GM12878 (cell line): ENCODE data around the gene CSTPP1. TPM values are rescaled to one million over a fixed set of nuclear protein-coding genes. Genes with fewer than 3 reads are reported as not detected.
A peak's percentile ranks its signal among the peaks of the same experiment; 100 is the strongest.

Experiments used
- ATAC-seq: fragments of 200-7000 bp; cut with Tn5 transposase; 3 replicates; pipeline ENCODE4 v1.9.1; 2020; ENCODE audit warnings: mild to moderate bottlenecking, moderate library complexity
- BruUV-seq: library from RNA; stranded (reverse); fragments of 400-500 nt; replicated peaks from 2 replicates; lab custom pipeline; 2021; lab: Mats Ljungman, UMichigan
- CTCF ChIA-PET: fragments of 300-600 bp; sonication (Branson Sonifier 250); formaldehyde crosslinking; extraction: SDS; loops from one replicate; lab custom pipeline; 2021; ENCODE audit warnings: inconsistent platforms; lab: Yijun Ruan, JAX
- POLR2A ChIA-PET: fragments of 350-600 bp; formaldehyde crosslinking; extraction: SDS; loops from one replicate; lab custom pipeline; 2021; ENCODE audit warnings: inconsistent platforms; lab: Charles Lee
- RAD21 ChIA-PET: fragments of 300-600 bp; sonication (Branson Sonifier 250); formaldehyde crosslinking; loops from one replicate; lab custom pipeline; 2023; ENCODE audit warnings: antibody characterized with exemption; ENCODE audit not compliant: unreplicated experiment; lab: Charles Lee
- SMC1A ChIA-PET: fragments of 300-600 bp; sonication (Branson Sonifier 250); formaldehyde crosslinking; loops from one replicate; lab custom pipeline; 2023; ENCODE audit not compliant: unreplicated experiment, uncharacterized antibody; lab: Charles Lee
- DNase-seq: peaks from one replicate; pipeline ENCODE4 v3.0.0-alpha.2; 2011; ENCODE audit warnings: low read depth, low spot score
- FAIRE-seq: peaks from 3 replicates; lab custom pipeline; 2011; peaks lifted over from hg19 to GRCh38; lab: Jason Lieb, UNC
- H2AFZ ChIP-seq: 2 replicates; pipeline ENCODE4 v1.6.0; 2011; ENCODE audit warnings: low read depth, low read length, control low read depth; ENCODE audit not compliant: control insufficient read depth
- H3K27ac ChIP-seq: 2 replicates; pipeline ENCODE4 v1.5.1; 2011; ENCODE audit warnings: control low read depth; ENCODE audit not compliant: control insufficient read depth, insufficient read depth
- H3K27me3 ChIP-seq, 2 experiments: replicated peaks in 1 of 2; 2 replicates each; pipeline versions ENCODE4 v1.6.0 to v1.6.1; 2011; ENCODE audit warnings: low read length in 1 of 2; ENCODE audit not compliant: control insufficient read depth in 2 of 2, insufficient read depth in 2 of 2
- H3K36me3 ChIP-seq, 2 experiments: 2 replicates each; pipeline ENCODE4 v1.5.1; 2011; ENCODE audit warnings: low read length in 1 of 2; ENCODE audit not compliant: control insufficient read depth in 2 of 2, insufficient read depth in 2 of 2
- H3K4me1 ChIP-seq: 2 replicates; pipeline ENCODE4 v1.6.1; 2011; ENCODE audit warnings: mild to moderate bottlenecking, low read length, moderate library complexity, mixed read lengths; ENCODE audit not compliant: control insufficient read depth, insufficient read depth
- H3K4me2 ChIP-seq: 2 replicates; pipeline ENCODE4 v1.6.0; 2011; ENCODE audit warnings: control low read depth; ENCODE audit not compliant: control insufficient read depth, insufficient read depth
- H3K4me3 ChIP-seq: fragments of 200-600 bp; sonication (generic); 2 replicates; pipeline ENCODE4 v1.5.1; 2016
- H3K79me2 ChIP-seq: 2 replicates; pipeline ENCODE4 v1.6.0; 2011; ENCODE audit warnings: low read length; ENCODE audit not compliant: control insufficient read depth, insufficient read depth
- H3K9ac ChIP-seq: 2 replicates; pipeline ENCODE4 v1.8.0; 2011; ENCODE audit warnings: low read length, control low read depth, mixed read lengths; ENCODE audit not compliant: control insufficient read depth, insufficient read depth
- H3K9me3 ChIP-seq: replicated peaks from 3 replicates; pipeline ENCODE4 v1.5.1; 2011; ENCODE audit warnings: mild to moderate bottlenecking, low read length; ENCODE audit not compliant: control insufficient read depth, insufficient read depth
- H4K20me1 ChIP-seq: 2 replicates; pipeline ENCODE4 v1.6.0; 2011; ENCODE audit not compliant: control insufficient read depth, insufficient read depth
- BCL11A ChIP-seq: IDR thresholded peaks from 2 replicates; pipeline ENCODE4 v1.6.1; 2011; ENCODE audit warnings: low read depth, low read length
- CTCF ChIP-seq, 3 experiments: IDR thresholded peaks in 2 of 3; conservative IDR thresholded peaks in 1 of 3; 2 replicates each; pipeline ENCODE4 v1.5.1; 2011; ENCODE audit warnings: low read depth in 3 of 3, low read length in 3 of 3, mild to moderate bottlenecking in 3 of 3, control low read depth in 2 of 3, moderate library complexity in 2 of 3, inconsistent platforms in 1 of 3, mixed read lengths in 1 of 3; ENCODE audit not compliant: control insufficient read depth in 2 of 3, insufficient read depth in 1 of 3; ENCODE audit errors: extremely low read depth in 1 of 3
- EP300 ChIP-seq, 2 experiments: fragments of 150-350 bp in 1 of 2; IDR thresholded peaks; 2 replicates each; pipeline ENCODE4 v1.6.1; 2011 to 2012; ENCODE audit warnings: low read depth in 2 of 2, low read length in 2 of 2, borderline replicate concordance in 1 of 2, improper control_type of control experiment in 1 of 2, inconsistent platforms in 1 of 2; ENCODE audit not compliant: control insufficient read depth in 1 of 2
- GABPA ChIP-seq: IDR thresholded peaks from 2 replicates; pipeline ENCODE4 v1.6.1; 2014; ENCODE audit warnings: antibody characterized with exemption, low read depth, mild to moderate bottlenecking, inconsistent platforms
- HDAC2 ChIP-seq: fragments of 200-600 bp; sonication (generic); IDR thresholded peaks from 2 replicates; pipeline ENCODE4 v1.6.1; 2017
- MEF2A ChIP-seq: IDR thresholded peaks from 2 replicates; pipeline ENCODE4 v1.6.1; 2011; ENCODE audit warnings: low read depth, mild to moderate bottlenecking, low read length, moderate library complexity; ENCODE audit not compliant: insufficient read depth
- MEF2B ChIP-seq: fragments of 450-650 bp; IDR thresholded peaks from 2 replicates; pipeline ENCODE4 v1.6.1; 2018; ENCODE audit warnings: mild to moderate bottlenecking, moderate library complexity; ENCODE audit not compliant: partially characterized antibody, poor library complexity, severe bottlenecking
- MXI1 ChIP-seq: fragments of 150-350 bp; IDR thresholded peaks from 2 replicates; pipeline ENCODE4 v1.6.1; 2011; ENCODE audit warnings: low read depth, mild to moderate bottlenecking, inconsistent platforms, low read length, improper control_type of control experiment
- NFXL1 ChIP-seq: fragments of 450-650 bp; IDR thresholded peaks from 2 replicates; pipeline ENCODE4 v1.6.1; 2017; ENCODE audit warnings: antibody characterized with exemption, mild to moderate bottlenecking, borderline replicate concordance
- NR2C1 ChIP-seq: fragments of 450-650 bp; IDR thresholded peaks from 2 replicates; pipeline ENCODE4 v1.6.1; 2017; ENCODE audit warnings: antibody characterized with exemption, mild to moderate bottlenecking, moderate library complexity
- NR2C2 ChIP-seq: IDR thresholded peaks from 2 replicates; pipeline ENCODE4 v1.6.1; 2011; ENCODE audit warnings: borderline replicate concordance, low read depth; ENCODE audit not compliant: control insufficient read depth, insufficient read length
- NRF1 ChIP-seq: conservative IDR thresholded peaks from 2 replicates; pipeline ENCODE4 v1.6.1; 2011; ENCODE audit warnings: mild to moderate bottlenecking, low read depth, low read length, improper control_type of control experiment
- PBX3 ChIP-seq: IDR thresholded peaks from 2 replicates; pipeline ENCODE4 v1.6.1; 2011; ENCODE audit warnings: mild to moderate bottlenecking, low read depth, low read length, moderate library complexity; ENCODE audit not compliant: insufficient replicate concordance
- RAD21 ChIP-seq: IDR thresholded peaks from 2 replicates; pipeline ENCODE4 v1.6.1; 2011; ENCODE audit warnings: mild to moderate bottlenecking, low read depth, low read length, moderate library complexity; ENCODE audit not compliant: insufficient read depth
- RUNX3 ChIP-seq: IDR thresholded peaks from 2 replicates; pipeline ENCODE4 v1.6.1; 2012; ENCODE audit warnings: low read length, inconsistent platforms
- SMC3 ChIP-seq: IDR thresholded peaks from 2 replicates; pipeline ENCODE4 v1.6.1; 2011; ENCODE audit warnings: low read length, improper control_type of control experiment, borderline replicate concordance
- YY1 ChIP-seq: IDR thresholded peaks from 2 replicates; pipeline ENCODE4 v1.6.1; 2011; ENCODE audit warnings: low read depth, mild to moderate bottlenecking, low read length
- WGBS: methylation state at CpG from one replicate; pipeline ENCODE4 v1.1.6; 2016; ENCODE audit warnings: low lambda C conversion rate; ENCODE audit not compliant: insufficient replicate concordance, insufficient coverage; ENCODE audit errors: missing lambda C conversion rate; 5-methylcytosine and 5-hydroxymethylcytosine counted together
- in situ Hi-C: fragments of 300-500 bp; cut with MboI; formaldehyde crosslinking; loops from 9 replicates; pipeline ENCODE4 v1.14.3; 2018; ENCODE audit warnings: mixed read lengths
- intact Hi-C: fragments of 100-400 bp; cut with micrococcal nuclease; formaldehyde crosslinking; loops from one replicate; pipeline ENCODE4 v1.14.2; 2022; ENCODE audit not compliant: unreplicated experiment
- polyA plus RNA-seq, 11 experiments: library from polyadenylated mRNA; depleted of rRNA in 4 of 11; unstranded in 6 of 11; stranded (reverse) in 5 of 11; fragments of >200 nt; fragmentation: Nextera tagmentation in 4 of 11; fragmentation: Illumina TruSeq in 1 of 11; extraction: Ambion mirVana in 4 of 11; extraction: Trizol in 1 of 11; gene quantifications; 1 replicate in 1 of 11; 2 replicates in 10 of 11; pipeline versions ENCODE4 v1.2.1 to v1.2.3, GENCODE V29; 2011 to 2016; ENCODE audit warnings: inconsistent platforms in 2 of 11, missing spikeins in 2 of 11, low read depth in 1 of 11
- total RNA-seq, 4 experiments: library from RNA; depleted of rRNA in 3 of 4; stranded (reverse); fragments of >200 nt in 3 of 4; fragmentation: Illumina TruSeq in 1 of 4; extraction: Trizol in 1 of 4; gene quantifications; 2 replicates each; pipeline versions ENCODE4 v1.2.1 to v1.2.3, GENCODE V29; 2013 to 2021
- TF ChIP-seq, protein P1 (sequence below): fragments of 150-350 bp; IDR thresholded peaks from 2 replicates; pipeline ENCODE4 v1.6.1; 2014; ENCODE audit warnings: mild to moderate bottlenecking, low read depth, low read length

CSTPP1 gene
- total and polyA plus RNA-seq, 10 of the 15 experiments (the other 5 are each of a cell fraction or from before 2014, with no cell fraction given): 7.1 to 23.4 (median 17.5) TPM

DNA sequence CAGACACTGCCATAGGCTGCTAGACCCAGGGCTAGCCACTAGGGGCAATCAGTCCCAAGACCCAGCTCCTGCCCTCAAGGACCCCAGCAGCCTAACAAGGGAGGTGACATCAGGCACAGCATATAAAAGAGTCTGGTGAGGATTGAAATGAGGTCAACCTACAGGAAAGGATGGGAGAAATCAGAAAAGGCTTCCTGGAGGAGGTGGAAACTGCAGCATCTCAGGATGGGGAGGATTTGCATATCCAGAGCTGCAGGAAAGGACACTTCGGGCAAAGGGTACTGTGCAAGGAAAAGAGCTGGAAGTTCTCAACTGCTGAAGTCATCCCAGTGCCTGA, 243.1 kb downstream of the CSTPP1 start:
- no TSS peak for BruUV-seq
- intact Hi-C loops (loop anchor here (5.0 to 10.0 kb wide), 3 partner anchors 168 to 665 kb away; partner anchors contain the start of genes NUP160 and PSMC3), in situ Hi-C loops (loop anchor here (5.0 kb wide), 1 partner anchor 243 kb away; no protein-coding TSS in a partner anchor)
- Histone ChIP-seq H3K4me1 (peaks cover 14% of the 10 kb centered on the region), H4K20me1 (no peaks in the 10 kb centered on the region), H3K27ac (no peak overlapping the region), H3K9me3 (no peaks in the 10 kb centered on the region), H3K4me3 (no peak overlapping the region), H2AFZ (no peak overlapping the region), H3K79me2 (peaks cover 21% of the 10 kb centered on the region), H3K9ac (no peak overlapping the region), H3K36me3 (peaks cover 0 to 4% of the 10 kb centered on the region in 2 experiments; a peak in 1 of 4 replicates), H3K27me3 (no peaks in the 10 kb centered on the region), H3K4me2 (no peak overlapping the region)
- RAD21 ChIA-PET: interaction anchor here (0.6 to 3.7 kb wide), 5 partner anchors 35 to 446 kb away, joined by 3 to 29 read pairs (median 3); partner anchors contain the start of genes ACP2 and DDB2
- FAIRE-seq (peak; percentile 84), DNase-seq (peak; percentile 9), ATAC-seq (peak; percentile 44)
- TF ChIP-seq BCL11A (no peak), SMC3 (peak; percentile 32; the same call in 1 of the 2 replicates), NR2C2 (no peak), EP300 (IDR thresholded peaks at IDR 0.05; ENCODE audit: borderline replicate concordance in 1 of 2, control insufficient read depth in 1 of 2, low read depth in 2 of 2, low read length in 2 of 2) (no peak), CTCF (IDR thresholded peaks at IDR 0.05 in 2 of 3, conservative IDR thresholded peaks at IDR 0.05 in 1 of 3; ENCODE audit: control insufficient read depth in 2 of 3, extremely low read depth in 1 of 3, insufficient read depth in 1 of 3, low read depth in 3 of 3, low read length in 3 of 3) (peak; percentile 66 to 82 (median 79)), GABPA (no peak), MEF2A (no peak), MEF2B (no peak), YY1 (peak; percentile 24; the same call in 1 of the 2 replicates), PBX3 (no peak), NRF1 (no peak), NR2C1 (no peak), NFXL1 (no peak), MXI1 (no peak), HDAC2 (no peak), RUNX3 (no peak), RAD21 (peak; percentile 69)
- TF ChIP-seq, protein P1, sequence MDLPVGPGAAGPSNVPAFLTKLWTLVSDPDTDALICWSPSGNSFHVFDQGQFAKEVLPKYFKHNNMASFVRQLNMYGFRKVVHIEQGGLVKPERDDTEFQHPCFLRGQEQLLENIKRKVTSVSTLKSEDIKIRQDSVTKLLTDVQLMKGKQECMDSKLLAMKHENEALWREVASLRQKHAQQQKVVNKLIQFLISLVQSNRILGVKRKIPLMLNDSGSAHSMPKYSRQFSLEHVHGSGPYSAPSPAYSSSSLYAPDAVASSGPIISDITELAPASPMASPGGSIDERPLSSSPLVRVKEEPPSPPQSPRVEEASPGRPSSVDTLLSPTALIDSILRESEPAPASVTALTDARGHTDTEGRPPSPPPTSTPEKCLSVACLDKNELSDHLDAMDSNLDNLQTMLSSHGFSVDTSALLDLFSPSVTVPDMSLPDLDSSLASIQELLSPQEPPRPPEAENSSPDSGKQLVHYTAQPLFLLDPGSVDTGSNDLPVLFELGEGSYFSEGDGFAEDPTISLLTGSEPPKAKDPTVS: no peak
- CTCF ChIA-PET: interaction anchor here (0.7 to 6.6 kb wide), 17 partner anchors 8 to 518 kb away, joined by 3 to 88 read pairs (median 5); partner anchors contain the start of genes ACP2, DDB2, NR1H3 and PACSIN3
- WGBS: 91% methylated on average over 1 of the region's 1 CpG
- SMC1A ChIA-PET: interaction anchor here (0.8 to 5.1 kb wide), 6 partner anchors 26 to 232 kb away, joined by 3 to 35 read pairs (median 4); partner anchors contain the start of genes ACP2 and DDB2
- POLR2A ChIA-PET: interaction anchor here (0.5 kb wide), 1 partner anchor 10 kb away, joined by 3 read pairs; no protein-coding TSS in a partner anchor
